Mesenteric fat pad (tissue), 1 donor: Measurements from ENCODE around the gene SUSD1. TPM values are rescaled to one million over a fixed set of nuclear protein-coding genes. Genes with fewer than 3 reads are reported as not detected.
"Not testable (repeated sequence)": the region's sequence is repeated elsewhere in the genome, so short reads cannot be mapped to it uniquely, and the experiment has no call there.

Experiments used
- DNase-seq: peaks from one replicate; pipeline ENCODE4 v3.0.0-alpha.2; 2020; ENCODE audit warnings: low spot score
- total RNA-seq: library from RNA; stranded (reverse); fragmentation: NEBNext Ultra II Directional; extraction: Animal tissue kit (Norgen Biotek cat#: 25700); gene quantifications from one replicate; pipeline ENCODE4 v1.2.1, GENCODE V29; 2021
- donor health status: DM: yes; HTN: yes; CAD: no.

Gene SUSD1
- total RNA-seq, 1 donor from 2014 or later = 18.9 TPM

GRCh38 chr9:112132356-112132755 is 42.7 kb downstream of the SUSD1 start:
- no peak for DNase-seq

- no peak for DNase-seq
Observed at GRCh38 chr9:112130997-112131396, 44.1 kb downstream of the SUSD1 start.

- DNase-seq = no peak
Observed at GRCh38 chr9:112130347-112130746, 44.8 kb downstream of the SUSD1 start.

- DNase-seq = no peak
Observed at GRCh38 chr9:112129246-112129645, 45.9 kb downstream of the SUSD1 start.

GRCh38 chr9:112128399-112128798 is 46.7 kb downstream of the SUSD1 start:
- not testable (repeated sequence) for DNase-seq

- DNase-seq = no peak
Observed at GRCh38 chr9:112127281-112127680, 47.8 kb downstream of the SUSD1 start.

- no peak for DNase-seq
Observed at GRCh38 chr9:112125951-112126388, 49.1 kb downstream of the SUSD1 start.

- no peak for DNase-seq
Observed at GRCh38 chr9:112124156-112124555, 50.9 kb downstream of the SUSD1 start.

- no peak for DNase-seq
Observed at GRCh38 chr9:112121633-112122032, 53.5 kb downstream of the SUSD1 start.

- no peak for DNase-seq
Observed at GRCh38 chr9:112120439-112120925, 54.6 kb downstream of the SUSD1 start.

GRCh38 chr9:112120030-112120341 is 55.1 kb downstream of the SUSD1 start:
- DNase-seq = no peak

- DNase-seq = no peak
Observed at GRCh38 chr9:112119225-112120029, 55.7 kb downstream of the SUSD1 start.

GRCh38 chr9:112118009-112118408 is 57.1 kb downstream of the SUSD1 start:
- DNase-seq = no peak

GRCh38 chr9:112115970-112116753 is 58.9 kb downstream of the SUSD1 start:
- DNase-seq = no peak

- no peak for DNase-seq
Observed at GRCh38 chr9:112115109-112115508, 60.0 kb downstream of the SUSD1 start.

- no peak for DNase-seq
Observed at GRCh38 chr9:112112941-112113681, 62.0 kb downstream of the SUSD1 start.

GRCh38 chr9:112112519-112112918 is 62.6 kb downstream of the SUSD1 start:
- no peak for DNase-seq

- DNase-seq = no peak
Observed at GRCh38 chr9:112111461-112111860, 63.6 kb downstream of the SUSD1 start.

- DNase-seq = no peak
Observed at GRCh38 chr9:112110777-112111113, 64.4 kb downstream of the SUSD1 start.

- no peak for DNase-seq
Observed at GRCh38 chr9:112110094-112110776, 64.9 kb downstream of the SUSD1 start.

- DNase-seq = no peak
Observed at GRCh38 chr9:112104901-112105300, 70.2 kb downstream of the SUSD1 start.
